T-helper 2 cell treated with Interferon-gamma antibody and Interleukin-4, amounts not matched to agents 5 μg/mL and 100 μg/mL, for 36 hours (primary cell): ENCODE measurements around the gene SCAP.
"Not testable (repeated sequence)": the region's sequence is repeated elsewhere in the genome, so short reads cannot be mapped to it uniquely, and the experiment has no call there.

Experiments
- DNase-seq: peaks from one replicate; pipeline ENCODE4 v3.0.0; 2021; ENCODE audit warnings: low spot score
- H3K27ac Mint-ChIP-seq: one replicate; pipeline ENCODE4 v1.8.0; 2021; ENCODE audit warnings: mild to moderate bottlenecking, mixed read lengths
- H3K27me3 Mint-ChIP-seq: one replicate; pipeline ENCODE4 v1.8.0; 2021; ENCODE audit warnings: low read depth, mixed read lengths
- H3K36me3 Mint-ChIP-seq: one replicate; pipeline ENCODE4 v1.8.0; 2021; ENCODE audit warnings: low read depth, mixed read lengths
- H3K4me1 Mint-ChIP-seq: one replicate; pipeline ENCODE4 v1.8.0; 2021; ENCODE audit warnings: low read depth, mixed read lengths
- H3K4me3 Mint-ChIP-seq: one replicate; pipeline ENCODE4 v1.8.0; 2022; ENCODE audit warnings: mild to moderate bottlenecking, moderate library complexity, mixed read lengths
- H3K9me3 Mint-ChIP-seq: one replicate; pipeline ENCODE4 v1.8.0; 2021; ENCODE audit warnings: mixed read lengths

The SCAP gene

GRCh38 chr3:47377186-47377585 lies 98.6 kb downstream of the SCAP start:
- Mint-ChIP-seq H3K4me1 (peaks cover 15% of the 10 kb centered on the region), H3K27me3 (no peaks in the 10 kb centered on the region), H3K36me3 (peaks cover 2% of the 10 kb centered on the region), H3K4me3 (no peak overlapping the region), H3K9me3 (no peaks in the 10 kb centered on the region), H3K27ac (no peak overlapping the region)
- DNase-seq, result no peak

GRCh38 chr3:47376393-47376792 lies 99.3 kb downstream of the SCAP start:
- Mint-ChIP-seq H3K4me3 (no peak overlapping the region), H3K27me3 (no peaks in the 10 kb centered on the region), H3K36me3 (peaks cover 2% of the 10 kb centered on the region), H3K27ac (no peak overlapping the region), H3K9me3 (no peaks in the 10 kb centered on the region), H3K4me1 (peaks cover 10% of the 10 kb centered on the region)
- no peak for DNase-seq

GRCh38 chr3:47374587-47374986 lies 101.2 kb downstream of the SCAP start:
- no peak overlapping the region for H3K4me3 Mint-ChIP-seq
- no peak overlapping the region for H3K27ac Mint-ChIP-seq
- no peaks in the 10 kb centered on the region for H3K36me3 Mint-ChIP-seq
- H3K4me1 Mint-ChIP-seq, result peaks cover 5% of the 10 kb centered on the region
- DNase-seq, result no peak
- H3K9me3 Mint-ChIP-seq, result no peaks in the 10 kb centered on the region
- no peaks in the 10 kb centered on the region for H3K27me3 Mint-ChIP-seq

- DNase-seq, result no peak
- Mint-ChIP-seq H3K36me3 (no peaks in the 10 kb centered on the region), H3K27me3 (peaks cover 2% of the 10 kb centered on the region)
Measured at GRCh38 chr3:47370887-47371697, 104.6 kb downstream of the SCAP start.

GRCh38 chr3:47370020-47370419 lies 105.7 kb downstream of the SCAP start:
- H3K27me3 Mint-ChIP-seq, H3K4me1 Mint-ChIP-seq, H3K27ac Mint-ChIP-seq, H3K36me3 Mint-ChIP-seq, H3K4me3 Mint-ChIP-seq, H3K9me3 Mint-ChIP-seq, DNase-seq: not testable (repeated sequence)

More at GRCh38 chr3:47370887-47371697, 104.6 kb downstream of the SCAP start:
- H3K4me3 Mint-ChIP-seq, result no peak overlapping the region
- H3K4me1 Mint-ChIP-seq, result no peaks in the 10 kb centered on the region
- no peak overlapping the region for H3K27ac Mint-ChIP-seq
- H3K9me3 Mint-ChIP-seq, result no peaks in the 10 kb centered on the region

GRCh38 chr3:47367631-47368030 lies 108.1 kb downstream of the SCAP start:
- DNase-seq, result no peak
- Mint-ChIP-seq H3K9me3 (peaks cover 3% of the 10 kb centered on the region), H3K27me3 (peaks cover 2% of the 10 kb centered on the region), H3K4me1 (peaks cover 3% of the 10 kb centered on the region), H3K27ac (no peak overlapping the region), H3K4me3 (no peak overlapping the region), H3K36me3 (peaks cover 2% of the 10 kb centered on the region)

- Mint-ChIP-seq H3K27me3 (peaks cover 2% of the 10 kb centered on the region), H3K4me1 (peaks cover 7% of the 10 kb centered on the region), H3K4me3 (no peak overlapping the region), H3K9me3 (peaks cover 7% of the 10 kb centered on the region), H3K27ac (no peak overlapping the region), H3K36me3 (peaks cover 6% of the 10 kb centered on the region)
- no peak for DNase-seq
Measured at GRCh38 chr3:47366833-47367232, 108.9 kb downstream of the SCAP start.

- Mint-ChIP-seq H3K4me1 (peaks cover 7% of the 10 kb centered on the region), H3K4me3 (no peak overlapping the region), H3K27me3 (peaks cover 2% of the 10 kb centered on the region), H3K36me3 (peaks cover 6% of the 10 kb centered on the region), H3K9me3 (peaks cover 9% of the 10 kb centered on the region), H3K27ac (no peak overlapping the region)
- no peak for DNase-seq
Measured at GRCh38 chr3:47365213-47366153, 110.3 kb downstream of the SCAP start.
